22Rv1 (cell line): ENCODE results near the gene AGPAT4.

Experiments used
- ZFX ChIP-seq: fragments of 450-650 bp; IDR thresholded peaks from 2 replicates; pipeline ENCODE4 v1.6.1; 2017; ENCODE audit warnings: antibody characterized with exemption, borderline replicate concordance
- TF ChIP-seq, protein P1 (sequence below): fragments of 450-650 bp; IDR thresholded peaks from 2 replicates; pipeline ENCODE4 v1.5.1; 2017; ENCODE audit warnings: mild to moderate bottlenecking

- TF ChIP-seq, protein P1, sequence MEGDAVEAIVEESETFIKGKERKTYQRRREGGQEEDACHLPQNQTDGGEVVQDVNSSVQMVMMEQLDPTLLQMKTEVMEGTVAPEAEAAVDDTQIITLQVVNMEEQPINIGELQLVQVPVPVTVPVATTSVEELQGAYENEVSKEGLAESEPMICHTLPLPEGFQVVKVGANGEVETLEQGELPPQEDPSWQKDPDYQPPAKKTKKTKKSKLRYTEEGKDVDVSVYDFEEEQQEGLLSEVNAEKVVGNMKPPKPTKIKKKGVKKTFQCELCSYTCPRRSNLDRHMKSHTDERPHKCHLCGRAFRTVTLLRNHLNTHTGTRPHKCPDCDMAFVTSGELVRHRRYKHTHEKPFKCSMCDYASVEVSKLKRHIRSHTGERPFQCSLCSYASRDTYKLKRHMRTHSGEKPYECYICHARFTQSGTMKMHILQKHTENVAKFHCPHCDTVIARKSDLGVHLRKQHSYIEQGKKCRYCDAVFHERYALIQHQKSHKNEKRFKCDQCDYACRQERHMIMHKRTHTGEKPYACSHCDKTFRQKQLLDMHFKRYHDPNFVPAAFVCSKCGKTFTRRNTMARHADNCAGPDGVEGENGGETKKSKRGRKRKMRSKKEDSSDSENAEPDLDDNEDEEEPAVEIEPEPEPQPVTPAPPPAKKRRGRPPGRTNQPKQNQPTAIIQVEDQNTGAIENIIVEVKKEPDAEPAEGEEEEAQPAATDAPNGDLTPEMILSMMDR: no peak
- TF ChIP-seq ZFX: no peak
Observed at GRCh38 chr6:161186173-161186769, 87.6 kb downstream of the AGPAT4 start.
